Upper lobe of right lung (tissue), 1 donor: ENCODE data around the gene SUSD3. TPM values are rescaled to one million over a fixed set of nuclear protein-coding genes. Genes with fewer than 3 reads are reported as not detected.

Experiments
- ATAC-seq: fragments of 200-7000 bp; cut with Tn5 transposase; one replicate; pipeline ENCODE4 v1.9.1; 2020; ENCODE audit warnings: mild to moderate bottlenecking, moderate library complexity
- DNase-seq: peaks from one replicate; pipeline ENCODE4 v3.0.0-alpha.2; 2020
- H3K27ac ChIP-seq: fragments of 200-600 bp; one replicate; pipeline ENCODE4 v1.8.0; 2022
- H3K27me3 ChIP-seq: fragments of 200-600 bp; one replicate; pipeline ENCODE4 v1.8.0; 2022; ENCODE audit warnings: mild to moderate bottlenecking
- H3K36me3 ChIP-seq: fragments of 200-600 bp; one replicate; pipeline ENCODE4 v1.8.0; 2022
- H3K4me1 ChIP-seq: fragments of 200-600 bp; one replicate; pipeline ENCODE4 v1.8.0; 2022
- H3K4me3 ChIP-seq: fragments of 200-600 bp; one replicate; pipeline ENCODE4 v1.8.0; 2022; ENCODE audit warnings: mild to moderate bottlenecking
- H3K9me3 ChIP-seq: fragments of 200-600 bp; one replicate; pipeline ENCODE4 v1.8.0; 2022
- CTCF ChIP-seq: fragments of 200-600 bp; IDR thresholded peaks from one replicate; pipeline ENCODE4 v1.8.0; 2022; ENCODE audit warnings: antibody characterized with exemption
- intact Hi-C: fragments of 100-400 bp; cut with DNase I; formaldehyde crosslinking; loops from one replicate; pipeline ENCODE4 v1.11.0; 2022
- total RNA-seq: library from RNA; stranded (reverse); fragmentation: NEBNext Ultra II Directional; extraction: Animal tissue kit (Norgen Biotek cat#: 25700); gene quantifications from one replicate; pipeline ENCODE4 v1.2.1, GENCODE V29; 2021
- donor health status: DM: no; HTN: yes; CAD: no; lungs with severe emphysema.

SUSD3 gene
- total RNA-seq, 1 donor from 2014 or later = 4.8 TPM

GRCh38 chr9:93121316-93122241, 63.1 kb downstream of the SUSD3 start:
- no peaks in the 10 kb centered on the region for H3K9me3 ChIP-seq
- intact Hi-C loops = no loop called here
- H3K4me3 ChIP-seq = no peak overlapping the region
- peaks cover 28% of the 10 kb centered on the region for H3K36me3 ChIP-seq
- no peaks in the 10 kb centered on the region for H3K27me3 ChIP-seq
- peaks cover 21% of the 10 kb centered on the region for H3K4me1 ChIP-seq
- DNase-seq (peak; percentile 59), ATAC-seq (no peak)
- TF ChIP-seq CTCF = no peak
- H3K27ac ChIP-seq = no peak overlapping the region

GRCh38 chr9:93122721-93123221, 64.3 kb downstream of the SUSD3 start:
- Histone ChIP-seq H3K36me3 (peaks cover 28% of the 10 kb centered on the region), H3K27ac (no peak overlapping the region), H3K27me3 (no peaks in the 10 kb centered on the region), H3K4me1 (peaks cover 31% of the 10 kb centered on the region), H3K4me3 (no peak overlapping the region), H3K9me3 (no peaks in the 10 kb centered on the region)
- intact Hi-C loops = no loop called here
- no peak for TF ChIP-seq CTCF
- ATAC-seq (no peak), DNase-seq (peak; percentile 57)

GRCh38 chr9:93123561-93124283, 65.2 kb downstream of the SUSD3 start:
- Histone ChIP-seq H3K4me1 (peaks cover 40% of the 10 kb centered on the region), H3K27me3 (no peaks in the 10 kb centered on the region), H3K9me3 (no peaks in the 10 kb centered on the region), H3K27ac (no peak overlapping the region), H3K4me3 (no peak overlapping the region), H3K36me3 (peaks cover 28% of the 10 kb centered on the region)
- DNase-seq (peak; percentile 47), ATAC-seq (no peak)
- TF ChIP-seq CTCF = no peak
- intact Hi-C loops = no loop called here

- H3K4me1 ChIP-seq = peaks cover 44% of the 10 kb centered on the region
Observed at GRCh38 chr9:93124793-93125192, 66.3 kb downstream of the SUSD3 start.

More at GRCh38 chr9:93124793-93125192, 66.3 kb downstream of the SUSD3 start:
- no peak overlapping the region for H3K4me3 ChIP-seq
- no peaks in the 10 kb centered on the region for H3K9me3 ChIP-seq
- intact Hi-C loops = no loop called here
- peak; percentile 63 for DNase-seq
- H3K27ac ChIP-seq = no peak overlapping the region
- no peak for ATAC-seq
- TF ChIP-seq CTCF = no peak
- no peaks in the 10 kb centered on the region for H3K27me3 ChIP-seq
- peaks cover 28% of the 10 kb centered on the region for H3K36me3 ChIP-seq
